GM18873 (cell line): ENCODE data around the gene TUBB6.

Experiments
- ATAC-seq: cut with Tn5 transposase; IDR thresholded peaks from one replicate; pipeline ENCODE4 v1.9.1; 2021; ENCODE audit warnings: mild to moderate bottlenecking, moderate library complexity, moderate number of reproducible peaks; ENCODE audit not compliant: unreplicated experiment, low FRiP score

Gene TUBB6

DNA sequence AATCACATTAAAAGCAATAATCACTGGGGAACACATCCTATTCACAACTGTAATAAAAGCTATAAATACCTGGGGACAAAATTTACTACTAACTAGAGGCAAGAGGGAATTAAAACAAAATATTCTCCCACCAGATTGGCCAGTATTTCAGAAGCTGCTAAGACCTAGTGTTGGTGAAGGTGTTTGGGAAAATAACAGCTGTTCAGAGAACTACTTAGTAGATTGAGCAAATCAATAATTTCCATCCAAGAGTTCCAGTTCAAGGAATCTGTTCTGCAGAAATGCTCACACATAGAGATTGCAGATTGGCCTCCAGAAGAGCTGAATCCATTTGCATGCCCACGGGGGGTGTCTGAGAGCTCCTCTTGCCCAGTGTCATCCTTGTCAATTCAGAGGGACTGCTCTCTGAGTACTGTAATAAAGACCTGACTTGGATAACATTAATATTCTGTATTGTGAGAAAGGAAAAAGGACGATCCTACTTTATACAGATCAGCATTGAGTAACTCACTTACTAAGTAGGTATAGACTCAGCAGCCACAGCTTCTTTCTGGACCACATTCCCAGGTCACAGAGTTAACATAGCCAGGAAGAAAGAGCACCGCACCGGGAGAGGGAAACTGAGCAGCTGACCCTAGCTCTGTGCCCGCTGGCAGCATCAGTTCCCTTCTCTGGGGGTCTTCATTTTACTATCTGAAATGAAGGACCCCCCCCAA lies 5.6 kb downstream of the TUBB6 start:
- ATAC-seq: no peak

DNA sequence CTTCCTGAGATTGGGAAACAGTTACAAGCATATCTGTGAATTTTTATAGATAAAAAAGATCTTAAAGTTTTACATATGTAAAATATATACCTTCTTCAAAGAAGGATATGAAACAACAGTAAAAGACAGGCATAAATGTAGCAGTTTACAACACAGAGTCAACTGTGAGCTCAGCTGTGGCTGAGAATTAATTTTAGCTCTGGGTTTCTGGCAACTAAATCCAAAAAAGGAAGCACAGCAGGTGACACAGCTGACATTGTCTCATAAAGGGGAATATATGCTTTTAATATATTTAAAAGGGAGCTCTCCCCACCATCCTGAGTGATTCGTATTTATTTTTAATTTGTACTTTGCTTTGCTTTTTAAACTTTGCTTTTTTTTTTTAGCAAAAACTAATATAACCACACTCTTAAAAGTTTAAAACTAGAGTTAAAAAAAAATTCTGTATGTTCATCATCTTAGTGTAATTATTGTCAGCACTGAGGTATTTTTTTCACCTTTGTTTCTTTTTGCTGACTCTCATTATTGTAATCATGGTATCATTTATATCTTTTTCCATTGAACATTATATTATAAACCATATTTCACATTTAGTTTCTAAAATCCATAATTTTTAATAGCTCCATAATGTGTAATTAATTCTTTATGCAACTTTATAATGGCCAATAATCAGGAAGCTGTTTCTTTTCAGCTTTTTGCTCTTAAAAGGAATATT lies 6.7 kb downstream of the TUBB6 start:
- no peak for ATAC-seq

DNA sequence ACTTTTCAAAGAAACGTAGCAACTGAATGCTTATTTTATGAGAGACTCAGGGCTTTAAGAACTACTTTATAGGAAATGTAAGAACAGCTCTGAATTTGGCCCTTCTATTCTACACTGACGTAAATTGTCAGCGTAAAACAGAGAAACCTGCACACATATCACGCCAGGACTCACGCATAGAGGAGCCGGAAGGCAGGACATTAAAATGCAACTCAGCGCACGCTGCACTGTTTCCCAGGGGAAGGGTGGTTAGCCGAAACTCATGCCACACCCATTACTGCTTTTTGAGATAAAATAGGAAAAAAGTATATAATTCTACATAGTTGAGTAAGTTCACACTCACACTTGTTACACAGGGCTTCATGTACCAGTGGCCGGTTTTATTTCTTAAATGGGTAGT lies 7.4 kb downstream of the TUBB6 start:
- ATAC-seq: no peak

DNA sequence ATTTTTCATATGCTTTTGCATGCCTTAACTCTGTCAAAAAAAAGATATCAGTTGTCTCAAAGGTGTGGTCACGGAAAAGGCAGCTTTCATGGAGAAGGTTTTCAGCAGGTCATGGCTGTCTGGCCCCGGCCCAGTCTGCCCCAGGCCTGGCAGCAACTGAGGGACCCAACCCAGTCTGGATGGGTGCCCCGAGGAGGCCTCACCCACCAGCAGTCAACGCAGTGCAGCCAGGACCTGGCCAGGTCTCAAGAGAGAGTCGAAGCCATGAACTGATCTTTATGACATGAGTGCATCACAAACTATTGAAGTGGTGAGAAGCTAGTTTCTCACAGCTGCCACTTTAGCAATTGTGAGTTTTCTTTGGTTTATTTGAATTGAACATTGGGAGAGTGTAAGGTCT lies 7.9 kb downstream of the TUBB6 start:
- ATAC-seq: no peak

DNA sequence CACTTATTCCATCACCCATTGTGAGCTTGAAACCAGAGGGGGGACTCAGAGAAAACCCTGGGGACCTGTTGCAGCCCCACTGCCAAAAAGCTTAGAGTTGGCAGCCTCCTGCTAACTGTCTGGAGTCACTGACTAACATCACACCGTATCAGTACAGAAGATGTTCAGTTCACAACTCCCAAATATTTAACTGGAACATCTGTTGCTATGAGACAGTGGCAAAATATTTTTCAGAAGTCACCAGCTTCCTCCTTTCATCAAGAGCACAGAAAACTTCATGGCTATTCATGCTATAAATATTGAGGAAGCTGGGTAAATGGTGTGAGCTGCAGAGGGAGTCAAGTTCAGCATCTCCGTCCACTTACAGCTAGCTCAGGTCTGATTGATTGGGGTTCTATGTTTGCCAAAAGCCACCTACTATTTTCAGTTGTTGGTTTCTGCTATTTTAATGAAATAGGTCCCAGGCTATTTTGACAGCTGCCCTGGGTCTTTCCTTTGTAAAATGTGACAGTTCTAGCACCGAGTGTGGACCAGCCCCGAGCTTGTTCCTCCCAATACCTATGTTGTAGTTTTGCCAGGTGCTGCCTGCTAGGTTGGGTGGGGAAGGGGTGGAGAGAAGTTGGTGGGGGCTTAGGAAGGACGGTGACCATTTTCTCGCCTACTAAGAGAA lies 9.8 kb downstream of the TUBB6 start:
- no peak for ATAC-seq

DNA sequence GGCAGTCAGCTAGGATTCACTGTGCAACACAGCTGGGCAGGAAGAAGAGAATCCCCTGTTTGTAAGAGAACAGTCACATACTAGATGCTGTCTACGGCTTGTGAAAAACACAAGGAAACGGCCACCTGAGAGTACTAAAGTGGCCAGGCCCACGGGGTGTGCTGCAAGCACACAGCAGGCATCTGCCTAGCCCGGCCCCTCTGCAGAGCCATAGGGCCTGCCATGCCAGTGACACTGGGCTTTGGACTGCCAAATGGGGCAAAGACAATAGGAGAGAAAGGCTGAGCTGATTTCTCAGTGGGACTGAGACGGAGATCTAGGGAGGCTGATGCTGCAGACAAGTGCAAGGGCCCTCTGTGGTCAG lies 10.3 kb downstream of the TUBB6 start:
- no peak for ATAC-seq

DNA sequence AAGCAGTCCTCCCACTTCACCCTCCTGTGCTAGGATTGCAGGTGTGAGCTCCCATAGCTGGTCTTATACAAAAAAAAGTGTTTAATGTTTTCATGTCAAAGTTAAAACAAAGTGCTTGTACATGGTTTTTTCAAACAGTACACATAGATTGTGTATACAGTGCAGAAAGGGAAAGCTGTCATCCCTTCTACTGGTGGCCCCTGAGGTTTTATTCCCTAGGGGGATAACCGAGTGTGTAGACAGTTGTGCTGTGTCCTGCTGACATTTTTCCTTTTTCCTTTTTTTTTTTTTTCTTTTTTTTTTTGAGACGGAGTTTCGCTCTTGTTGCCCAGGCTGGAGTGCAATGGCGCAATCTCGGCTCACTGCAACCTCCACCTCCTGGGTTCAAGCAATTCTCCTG lies 10.8 kb downstream of the TUBB6 start:
- no peak for ATAC-seq

DNA sequence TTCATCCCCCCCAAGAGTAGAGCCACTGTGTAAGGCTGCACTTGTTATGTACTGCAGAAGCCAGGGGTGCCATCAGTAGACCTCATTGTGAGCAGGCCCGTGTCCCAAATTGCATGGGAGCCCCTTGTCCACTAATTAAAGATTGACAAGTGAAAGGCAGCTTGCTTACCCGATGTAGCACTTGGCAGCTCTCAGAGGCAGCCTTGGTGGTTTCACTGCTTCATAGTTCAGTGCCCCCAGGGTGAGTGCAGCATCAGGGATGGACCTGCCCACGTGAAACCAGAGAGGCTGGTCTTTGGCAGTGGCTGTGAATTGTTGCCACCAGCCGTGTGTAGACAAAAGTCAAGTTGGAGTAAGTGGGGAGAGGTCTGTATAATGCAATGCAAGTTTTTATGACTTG lies 13.3 kb downstream of the TUBB6 start:
- no peak for ATAC-seq

DNA sequence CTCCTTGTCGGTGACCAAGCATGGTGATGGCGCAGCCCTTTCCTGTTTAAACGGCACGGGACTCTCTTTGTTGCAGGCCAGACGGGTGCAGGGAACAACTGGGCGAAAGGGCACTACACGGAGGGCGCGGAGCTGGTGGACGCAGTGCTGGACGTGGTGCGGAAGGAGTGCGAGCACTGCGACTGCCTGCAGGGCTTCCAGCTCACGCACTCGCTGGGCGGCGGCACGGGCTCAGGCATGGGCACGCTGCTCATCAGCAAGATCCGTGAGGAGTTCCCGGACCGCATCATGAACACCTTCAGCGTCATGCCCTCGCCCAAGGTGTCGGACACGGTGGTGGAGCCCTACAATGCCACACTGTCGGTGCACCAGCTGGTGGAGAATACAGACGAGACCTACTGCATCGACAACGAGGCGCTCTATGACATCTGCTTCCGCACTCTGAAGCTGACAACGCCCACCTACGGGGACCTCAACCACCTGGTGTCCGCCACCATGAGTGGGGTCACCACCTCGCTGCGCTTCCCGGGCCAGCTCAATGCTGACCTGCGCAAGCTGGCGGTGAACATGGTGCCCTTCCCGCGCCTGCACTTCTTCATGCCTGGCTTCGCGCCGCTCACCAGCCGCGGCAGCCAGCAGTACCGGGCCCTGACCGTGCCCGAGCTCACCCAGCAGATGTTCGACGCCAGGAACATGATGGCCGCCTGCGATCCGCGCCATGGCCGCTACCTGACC lies 17.1 kb downstream of the TUBB6 start:
- ATAC-seq: no peak

DNA sequence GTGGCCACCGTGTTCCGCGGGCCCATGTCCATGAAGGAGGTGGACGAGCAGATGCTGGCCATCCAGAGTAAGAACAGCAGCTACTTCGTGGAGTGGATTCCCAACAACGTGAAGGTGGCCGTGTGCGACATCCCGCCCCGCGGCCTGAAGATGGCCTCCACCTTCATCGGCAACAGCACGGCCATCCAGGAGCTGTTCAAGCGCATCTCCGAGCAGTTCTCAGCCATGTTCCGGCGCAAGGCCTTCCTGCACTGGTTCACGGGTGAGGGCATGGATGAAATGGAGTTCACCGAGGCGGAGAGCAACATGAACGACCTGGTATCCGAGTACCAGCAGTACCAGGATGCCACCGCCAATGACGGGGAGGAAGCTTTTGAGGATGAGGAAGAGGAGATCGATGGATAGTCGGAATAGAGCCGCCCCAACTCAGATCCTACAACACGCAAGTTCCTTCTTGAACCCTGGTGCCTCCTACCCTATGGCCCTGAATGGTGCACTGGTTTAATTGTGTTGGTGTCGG lies 17.7 kb downstream of the TUBB6 start:
- ATAC-seq: no peak

DNA sequence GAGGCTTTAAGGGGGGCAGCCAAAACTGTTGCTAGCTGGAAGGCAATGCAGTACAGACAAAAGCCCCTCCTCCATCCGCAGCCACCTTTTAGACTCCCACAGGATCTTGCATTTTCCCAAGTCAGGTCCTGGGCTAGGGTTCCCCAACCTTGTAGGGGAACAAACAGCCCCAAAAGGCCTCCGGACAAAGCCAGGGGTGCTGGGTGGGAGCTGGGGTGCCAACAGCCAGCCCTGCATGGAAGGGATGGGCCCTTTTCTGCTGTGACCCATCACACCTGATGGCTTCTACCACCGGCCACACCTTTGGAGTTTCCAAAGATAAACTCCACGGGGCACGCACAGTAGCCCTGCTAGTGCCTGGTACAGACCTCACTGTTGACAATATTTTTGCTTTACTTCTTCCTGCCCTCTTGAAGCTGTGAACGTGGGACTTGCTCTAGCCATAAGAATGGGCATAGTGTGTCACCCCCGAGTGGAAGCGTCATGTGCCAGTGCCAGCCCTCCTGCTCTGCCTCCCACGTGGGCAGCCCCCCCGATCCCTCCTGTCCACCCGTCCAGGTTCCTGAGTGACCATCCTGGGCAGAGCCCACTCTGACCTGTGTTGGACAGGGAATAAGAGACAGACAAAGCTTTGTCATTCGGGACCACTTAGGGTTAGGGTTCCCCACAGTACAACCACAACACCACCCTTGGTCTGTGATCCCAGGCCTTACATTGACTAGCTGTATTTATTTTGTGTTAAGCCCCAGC lies 18.8 kb downstream of the TUBB6 start:
- ATAC-seq: no peak

DNA sequence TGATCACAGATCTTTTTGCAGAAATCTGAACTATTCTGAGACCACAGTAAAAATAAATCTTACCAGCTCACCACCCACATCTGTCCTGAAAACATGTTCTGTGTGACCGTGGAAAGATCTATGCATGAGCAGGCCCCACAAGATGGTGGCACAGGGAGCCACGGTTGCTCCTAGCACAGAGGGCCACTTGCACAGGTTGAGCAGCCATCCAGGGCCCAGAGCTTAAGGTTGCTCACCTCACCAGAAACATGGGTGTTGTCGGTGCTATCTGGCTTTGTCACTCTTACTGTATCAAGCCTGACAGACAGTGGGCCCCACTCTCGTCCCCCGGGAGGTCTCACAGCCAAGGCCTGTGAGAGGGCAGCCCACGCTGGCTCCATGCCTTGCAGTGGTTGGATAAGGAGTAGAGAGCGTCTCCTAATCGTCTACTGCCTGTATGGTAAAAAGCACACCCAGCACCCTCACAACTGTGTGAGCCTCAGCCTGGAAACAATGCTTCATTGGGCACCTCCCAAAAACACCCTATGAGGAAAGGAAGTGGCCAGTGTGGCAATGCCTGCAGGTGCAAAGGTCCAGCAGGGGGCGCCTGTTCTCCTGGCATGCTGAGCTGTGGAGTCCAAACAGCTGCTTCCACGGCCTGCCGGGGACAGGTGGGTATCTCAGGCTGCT lies 19.6 kb downstream of the TUBB6 start:
- no peak for ATAC-seq

DNA sequence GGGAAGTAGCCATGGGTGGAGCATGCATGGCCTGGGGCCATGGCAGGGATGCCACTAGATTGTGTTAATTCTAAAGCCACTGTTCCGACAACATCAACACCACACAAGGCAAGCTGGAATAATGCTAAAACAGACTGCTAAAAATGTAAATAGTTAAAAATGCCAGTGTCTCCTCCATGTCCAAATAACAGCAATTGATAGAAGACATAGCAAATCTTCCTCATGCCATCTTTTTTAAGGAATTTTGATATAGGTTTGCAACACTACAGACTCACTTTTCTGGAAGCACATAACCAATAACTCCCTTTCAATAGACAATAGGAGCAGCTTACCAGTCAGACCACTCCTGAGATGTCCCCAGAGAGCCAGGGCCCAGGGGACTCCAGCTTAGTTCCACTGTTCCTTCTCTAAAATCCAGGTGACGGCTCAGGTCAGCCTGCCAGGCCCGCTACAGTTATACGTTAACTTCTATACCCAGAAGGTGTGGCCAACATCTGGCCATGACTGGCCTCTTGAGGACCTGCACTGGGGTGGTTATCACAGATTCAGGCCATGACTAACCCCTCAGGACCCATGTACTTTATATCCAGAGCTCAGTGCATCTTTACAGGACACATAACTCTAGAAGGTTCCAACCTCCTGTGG lies 20.3 kb downstream of the TUBB6 start:
- ATAC-seq: no peak

DNA sequence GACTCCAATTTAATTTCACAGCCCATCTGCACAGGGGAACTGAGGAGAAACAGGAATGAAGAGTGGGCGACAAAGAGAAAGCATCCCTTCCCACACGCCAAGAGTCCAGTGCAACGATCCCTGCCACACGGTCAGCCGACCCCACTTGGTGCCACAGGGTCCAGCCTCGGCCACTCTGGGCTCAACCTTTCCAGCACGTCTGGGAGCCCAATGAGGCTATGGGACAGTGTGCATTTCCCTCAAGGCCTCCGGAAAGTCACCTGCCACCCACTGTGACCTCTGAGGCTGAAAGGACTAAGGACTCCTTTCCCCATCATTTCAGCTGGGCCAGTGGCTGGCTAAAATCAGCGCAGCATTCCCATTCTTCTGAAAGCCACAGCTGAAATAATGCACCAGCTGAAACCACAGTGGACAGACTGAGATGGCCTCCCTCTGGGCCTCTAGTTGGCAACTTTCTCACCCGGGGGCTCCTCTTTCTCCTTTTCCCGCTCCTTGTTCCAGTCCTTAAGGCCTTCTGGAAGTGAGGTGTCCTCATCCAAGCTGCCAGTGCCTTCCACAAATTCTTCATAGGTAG lies 21.2 kb downstream of the TUBB6 start:
- no peak for ATAC-seq

DNA sequence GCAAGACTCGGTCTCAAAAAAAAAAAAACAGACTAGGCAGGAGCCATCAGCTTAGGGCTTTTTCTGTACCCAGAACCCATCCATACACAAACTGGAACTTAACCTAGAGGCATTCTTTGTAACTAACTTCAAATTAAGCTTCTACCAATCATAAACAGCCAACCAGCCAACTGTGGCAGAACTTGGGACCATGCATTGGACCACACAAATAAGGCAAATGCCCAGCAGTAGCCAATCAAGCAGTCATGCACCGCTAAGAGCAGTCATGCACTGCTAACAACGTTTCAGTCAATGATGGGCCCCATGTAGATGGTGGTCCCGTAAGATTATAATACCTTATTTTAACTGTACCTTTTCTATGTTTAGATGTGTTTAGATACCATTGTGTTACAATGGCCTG lies 22.7 kb downstream of the TUBB6 start:
- ATAC-seq: no peak

DNA sequence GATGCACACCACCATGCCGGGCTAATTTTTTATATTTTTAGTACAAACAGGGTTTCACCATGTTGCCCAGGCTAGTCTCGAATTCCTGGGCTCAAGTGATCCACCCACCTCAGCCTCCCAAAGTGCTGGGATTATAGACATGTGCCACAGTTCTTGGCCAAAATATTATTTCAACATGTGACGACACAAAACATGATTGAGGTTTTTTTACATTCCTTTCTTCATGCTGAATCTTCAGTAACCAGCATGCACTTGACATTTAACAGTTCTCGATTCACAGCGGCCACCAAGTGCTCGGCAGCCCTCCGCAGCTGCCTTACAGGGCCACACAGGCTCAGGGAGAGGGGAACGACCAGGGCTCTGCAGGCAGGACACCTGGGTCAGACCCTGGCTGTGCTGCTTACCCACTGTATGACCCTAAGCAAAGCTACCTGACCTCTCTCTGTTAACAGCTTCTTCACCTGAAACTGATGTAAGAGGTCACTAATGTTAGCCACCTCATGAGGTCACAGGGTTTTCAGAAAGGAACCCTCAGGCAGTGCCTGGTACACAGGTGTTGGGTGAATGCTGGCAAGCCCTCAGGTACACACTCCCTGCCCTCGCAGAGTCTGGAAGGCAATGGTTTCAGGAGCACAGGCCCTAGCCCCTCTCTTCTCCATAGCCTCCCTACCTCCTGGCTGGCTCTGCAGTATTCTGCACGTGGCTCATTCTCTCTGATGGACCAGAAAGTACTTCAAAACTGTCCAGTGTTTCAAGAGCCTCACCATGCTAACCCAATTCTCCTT lies 25.7 kb downstream of the TUBB6 start:
- ATAC-seq: no peak

DNA sequence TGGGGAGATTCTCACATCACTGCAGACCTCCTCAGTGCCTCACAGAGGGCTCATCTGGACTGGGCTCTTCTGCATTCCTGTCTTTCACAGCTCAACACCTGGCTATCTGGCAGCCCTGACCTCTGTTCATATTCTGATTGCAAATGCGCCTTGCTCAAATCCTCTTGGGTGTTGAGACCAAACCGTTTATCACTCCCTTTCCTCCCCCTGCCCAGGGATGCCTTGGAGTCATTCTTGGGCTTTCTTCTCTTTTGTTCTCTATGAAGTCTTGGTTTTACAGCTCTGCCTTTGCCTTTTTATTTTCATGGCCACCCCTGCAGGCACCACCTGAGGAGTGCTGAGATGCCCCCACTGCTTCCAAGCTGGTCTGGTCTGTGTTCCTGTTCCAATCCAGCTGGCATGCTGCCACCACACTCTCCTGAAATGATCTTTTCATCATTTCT lies 26.3 kb downstream of the TUBB6 start:
- no peak for ATAC-seq

DNA sequence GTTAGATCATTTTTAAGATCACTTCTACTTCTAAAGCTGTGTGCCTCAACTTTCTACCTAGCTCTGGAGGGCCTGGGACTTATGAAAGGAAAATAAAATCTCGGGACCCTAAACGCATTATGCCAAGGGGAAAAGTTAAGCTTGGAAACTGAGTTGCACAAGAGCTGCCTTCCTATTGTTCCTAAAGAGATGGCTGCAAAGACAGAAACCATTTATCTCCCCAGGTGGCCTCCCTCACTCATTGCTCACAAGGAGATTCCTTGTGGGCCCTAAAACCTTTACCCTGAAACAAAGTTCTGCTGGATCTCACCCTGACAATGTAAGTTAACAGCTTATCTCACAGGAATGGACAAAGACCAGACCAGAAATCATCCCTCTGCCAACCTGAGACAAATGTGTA lies 26.8 kb downstream of the TUBB6 start:
- no peak for ATAC-seq
